K562 (cell line): ENCODE data around the gene ASB10. TPM values are rescaled to one million over a fixed set of nuclear protein-coding genes. Genes with fewer than 3 reads are reported as not detected.
A peak's percentile ranks its signal among the peaks of the same experiment; 100 is the strongest.

Experiments
- CREM ChIP-seq: IDR thresholded peaks from 2 replicates; pipeline ENCODE4 v1.6.1; 2014; ENCODE audit warnings: antibody characterized with exemption, low read depth
- ETV6 ChIP-seq, 3 experiments: fragments of 150-350 bp in 1 of 3; sonication (generic) in 1 of 3; formaldehyde crosslinking in 1 of 3; IDR thresholded peaks; 2 replicates each; pipeline versions ENCODE4 v1.6.1 to v1.8.0; 2014 to 2022; ENCODE audit warnings: borderline replicate concordance in 2 of 3, low read depth in 2 of 3, antibody characterized with exemption in 1 of 3, low read length in 1 of 3, mild to moderate bottlenecking in 1 of 3, missing genetic modification reagents in 1 of 3
- FOXA3 ChIP-seq, 2 experiments: fragments of 450-650 bp in 1 of 2; sonication (generic) in 1 of 2; formaldehyde crosslinking; IDR thresholded peaks in 1 of 2; conservative IDR thresholded peaks in 1 of 2; 2 replicates each; pipeline versions ENCODE4 v1.4.0 to v1.8.0; 2020 to 2022; ENCODE audit warnings: mild to moderate bottlenecking in 2 of 2, missing genetic modification reagents in 1 of 2
- JUN ChIP-seq, 2 experiments: sonication (generic) in 1 of 2; formaldehyde crosslinking in 1 of 2; IDR thresholded peaks; 2 replicates each; pipeline versions ENCODE4 v1.6.1 to v1.8.0; 2012 to 2022; ENCODE audit warnings: borderline replicate concordance in 2 of 2, mild to moderate bottlenecking in 2 of 2, improper control_type of control experiment in 1 of 2, low read depth in 1 of 2, low read length in 1 of 2, missing genetic modification reagents in 1 of 2
- KDM5B ChIP-seq: fragments of 200-600 bp; sonication (generic); IDR thresholded peaks from 2 replicates; pipeline ENCODE4 v1.6.1; 2012; ENCODE audit warnings: low read depth, mild to moderate bottlenecking, moderate library complexity, low read length, control low read depth, inconsistent platforms; ENCODE audit not compliant: insufficient replicate concordance
- MAFF ChIP-seq: IDR thresholded peaks from 2 replicates; pipeline ENCODE4 v1.6.1; 2012; ENCODE audit warnings: low read length, improper control_type of control experiment
- MAFK ChIP-seq: IDR thresholded peaks from 2 replicates; pipeline ENCODE4 v1.6.1; 2011; ENCODE audit warnings: low read length, improper control_type of control experiment
- MED1 ChIP-seq: sonication (generic); formaldehyde crosslinking; IDR thresholded peaks from 2 replicates; pipeline ENCODE4 v1.8.1; 2023; ENCODE audit warnings: missing genetic modification reagents, borderline replicate concordance
- MYC ChIP-seq, 2 experiments: fragments of 250-450 bp in 1 of 2; sonication (Bioruptor Pico) in 1 of 2; IDR thresholded peaks; 2 replicates each; pipeline versions ENCODE4 v1.5.1 to v1.6.1; 2012 to 2021; ENCODE audit warnings: low read depth in 2 of 2, borderline replicate concordance in 1 of 2, improper control_type of control experiment in 1 of 2, low read length in 1 of 2, mild to moderate bottlenecking in 1 of 2, moderate library complexity in 1 of 2
- NFE2L1 ChIP-seq: fragments of 450-650 bp; IDR thresholded peaks from 2 replicates; pipeline ENCODE4 v1.6.1; 2016; ENCODE audit warnings: missing genetic modification characterization, low read depth, mild to moderate bottlenecking, missing compliant biosample characterization, moderate library complexity, borderline replicate concordance
- NFIX ChIP-seq: fragments of 250-450 bp; sonication (Bioruptor Pico); IDR thresholded peaks from 2 replicates; pipeline ENCODE4 v1.4.0; 2020; ENCODE audit warnings: low read depth, mild to moderate bottlenecking, moderate library complexity
- NR1H2 ChIP-seq: sonication (generic); formaldehyde crosslinking; IDR thresholded peaks from 2 replicates; pipeline ENCODE4 v1.4.0; 2020; ENCODE audit warnings: mild to moderate bottlenecking, missing genetic modification reagents
- POLR2A ChIP-seq: fragments of 450-650 bp; conservative IDR thresholded peaks from 2 replicates; pipeline ENCODE4 v1.6.1; 2016
- POLR2G ChIP-seq: fragments of 200-400 bp; formaldehyde crosslinking; IDR thresholded peaks from 2 replicates; pipeline ENCODE4 v1.6.1; 2017; ENCODE audit warnings: low read depth, mild to moderate bottlenecking, antibody characterized with exemption, low read length, moderate library complexity
- POLR3A ChIP-seq: IDR thresholded peaks from 2 replicates; pipeline ENCODE4 v1.6.1; 2011; ENCODE audit warnings: borderline replicate concordance, mild to moderate bottlenecking, moderate library complexity; ENCODE audit not compliant: insufficient read length, insufficient read depth; ENCODE audit errors: extremely low read depth
- TBL1XR1 ChIP-seq, 2 experiments: IDR thresholded peaks; 2 replicates each; pipeline ENCODE4 v1.6.1; 2012; ENCODE audit warnings: improper control_type of control experiment in 2 of 2, low read length in 2 of 2, mild to moderate bottlenecking in 1 of 2
- TEAD2 ChIP-seq: fragments of 450-650 bp; IDR thresholded peaks from 2 replicates; pipeline ENCODE4 v1.6.1; 2016; ENCODE audit warnings: missing genetic modification characterization, control low read depth, missing compliant biosample characterization
- ZNF316 ChIP-seq: fragments of 450-650 bp; IDR thresholded peaks from 2 replicates; pipeline ENCODE4 v1.6.1; 2016
- ZNF431 ChIP-seq: sonication (generic); formaldehyde crosslinking; IDR thresholded peaks from 2 replicates; pipeline ENCODE4 v1.8.0; 2022; ENCODE audit warnings: mild to moderate bottlenecking, missing genetic modification reagents
- ZNF586 ChIP-seq: fragments of 450-650 bp; formaldehyde crosslinking; conservative IDR thresholded peaks from 2 replicates; pipeline ENCODE4 v1.4.0; 2020; ENCODE audit warnings: mild to moderate bottlenecking, moderate library complexity
- polyA plus RNA-seq, 8 experiments: library from polyadenylated mRNA; depleted of rRNA in 4 of 8; stranded (reverse) in 5 of 8; unstranded in 3 of 8; fragments of >200 nt; fragmentation: Nextera tagmentation in 2 of 8; fragmentation: Illumina TruSeq in 1 of 8; extraction: Ambion mirVana in 2 of 8; extraction: Trizol in 1 of 8; gene quantifications; 2 replicates each; pipeline versions ENCODE4 v1.2.1 to v1.2.3, GENCODE V29; 2011 to 2014; ENCODE audit warnings: inconsistent platforms in 1 of 8, missing spikeins in 1 of 8
- total RNA-seq, 7 experiments: library from RNA; depleted of rRNA in 6 of 7; stranded (reverse); fragments of >200 nt in 6 of 7; fragmentation: Illumina TruSeq in 2 of 7; extraction: Trizol in 2 of 7; gene quantifications; 2 replicates each; pipeline versions ENCODE4 v1.2.1 to v1.2.3, GENCODE V29; 2011 to 2021; ENCODE audit warnings: low replicate concordance in 1 of 7
- TF ChIP-seq, protein P1 (sequence below): sonication (generic); formaldehyde crosslinking; IDR thresholded peaks from 2 replicates; pipeline ENCODE4 v1.8.0; 2022; ENCODE audit warnings: mild to moderate bottlenecking, missing genetic modification reagents
- TF ChIP-seq, protein P2 (sequence below): fragments of 450-650 bp; formaldehyde crosslinking; IDR thresholded peaks from 2 replicates; pipeline ENCODE4 v1.4.0; 2020; ENCODE audit warnings: mild to moderate bottlenecking
- TF ChIP-seq, protein P3 (sequence below): IDR thresholded peaks from 2 replicates; pipeline ENCODE4 v1.6.1; 2011; ENCODE audit warnings: borderline replicate concordance, low read depth, mild to moderate bottlenecking, moderate library complexity, low read length; ENCODE audit not compliant: insufficient read depth, poor library complexity, severe bottlenecking

ASB10 gene
- total and polyA plus RNA-seq, 9 of the 15 experiments (the other 6 are each of a cell fraction or from before 2014, with no cell fraction given): not detected

DNA sequence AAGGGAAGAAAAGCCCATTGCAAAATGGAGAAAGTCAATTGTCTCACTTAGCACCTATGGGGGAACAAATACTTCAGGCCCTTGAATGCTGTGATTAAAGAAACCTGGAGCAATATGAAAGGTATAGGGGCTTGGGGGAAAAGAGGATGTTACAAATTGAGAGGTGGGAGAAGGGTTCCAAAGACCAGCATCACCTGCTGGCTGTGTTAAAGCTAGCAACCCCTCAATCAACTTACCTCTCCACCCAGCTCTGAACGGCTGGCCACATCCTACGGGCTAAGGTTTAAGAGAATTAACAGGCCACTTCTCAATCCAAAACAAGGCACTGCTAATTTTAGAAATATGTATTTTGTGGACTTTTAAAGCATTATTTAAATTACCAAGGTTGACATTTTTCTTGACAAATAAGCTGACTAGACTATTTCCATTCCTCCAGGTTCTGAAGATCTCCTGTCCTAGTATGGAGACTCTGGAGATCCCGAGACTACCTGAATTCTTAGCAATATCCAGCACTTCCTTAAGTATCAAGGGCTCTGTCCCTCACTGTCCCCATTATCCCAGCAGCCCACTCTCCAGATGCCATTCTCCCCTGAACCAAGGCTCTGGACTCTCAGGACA is 24.2 kb upstream of the ASB10 start (continued):
- TF ChIP-seq, protein P1, sequence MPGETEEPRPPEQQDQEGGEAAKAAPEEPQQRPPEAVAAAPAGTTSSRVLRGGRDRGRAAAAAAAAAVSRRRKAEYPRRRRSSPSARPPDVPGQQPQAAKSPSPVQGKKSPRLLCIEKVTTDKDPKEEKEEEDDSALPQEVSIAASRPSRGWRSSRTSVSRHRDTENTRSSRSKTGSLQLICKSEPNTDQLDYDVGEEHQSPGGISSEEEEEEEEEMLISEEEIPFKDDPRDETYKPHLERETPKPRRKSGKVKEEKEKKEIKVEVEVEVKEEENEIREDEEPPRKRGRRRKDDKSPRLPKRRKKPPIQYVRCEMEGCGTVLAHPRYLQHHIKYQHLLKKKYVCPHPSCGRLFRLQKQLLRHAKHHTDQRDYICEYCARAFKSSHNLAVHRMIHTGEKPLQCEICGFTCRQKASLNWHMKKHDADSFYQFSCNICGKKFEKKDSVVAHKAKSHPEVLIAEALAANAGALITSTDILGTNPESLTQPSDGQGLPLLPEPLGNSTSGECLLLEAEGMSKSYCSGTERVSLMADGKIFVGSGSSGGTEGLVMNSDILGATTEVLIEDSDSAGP (CRISPR knock-in tag): no peak
- TF ChIP-seq POLR3A: no peak
- peak; percentile 91 for TF ChIP-seq MAFK
- TF ChIP-seq MAFF: peak; percentile 94
- no peak for TF ChIP-seq ZNF586 (CRISPR knock-in tag)
- no peak for TF ChIP-seq NFIX
- peak; percentile 97 for TF ChIP-seq ZNF316
- TF ChIP-seq, protein P2, sequence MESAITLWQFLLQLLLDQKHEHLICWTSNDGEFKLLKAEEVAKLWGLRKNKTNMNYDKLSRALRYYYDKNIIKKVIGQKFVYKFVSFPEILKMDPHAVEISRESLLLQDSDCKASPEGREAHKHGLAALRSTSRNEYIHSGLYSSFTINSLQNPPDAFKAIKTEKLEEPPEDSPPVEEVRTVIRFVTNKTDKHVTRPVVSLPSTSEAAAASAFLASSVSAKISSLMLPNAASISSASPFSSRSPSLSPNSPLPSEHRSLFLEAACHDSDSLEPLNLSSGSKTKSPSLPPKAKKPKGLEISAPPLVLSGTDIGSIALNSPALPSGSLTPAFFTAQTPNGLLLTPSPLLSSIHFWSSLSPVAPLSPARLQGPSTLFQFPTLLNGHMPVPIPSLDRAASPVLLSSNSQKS: no peak
- TF ChIP-seq NR1H2: no peak
- no peak for TF ChIP-seq FOXA3 (CRISPR knock-in tag; conservative IDR thresholded peaks at IDR 0.05 in 1 of 2, IDR thresholded peaks at IDR 0.05 in 1 of 2)
- TF ChIP-seq MYC (IDR thresholded peaks at IDR 0.05; ENCODE audit: low read depth, low read length): no peak
- TF ChIP-seq MYC (CRISPR knock-in tag; IDR thresholded peaks at IDR 0.05; ENCODE audit: borderline replicate concordance, low read depth): no peak
- no peak for TF ChIP-seq ZNF431 (CRISPR knock-in tag)
- TF ChIP-seq POLR2A: peak; percentile 39; the same call in 1 of the 2 replicates
- TF ChIP-seq, protein P3, sequence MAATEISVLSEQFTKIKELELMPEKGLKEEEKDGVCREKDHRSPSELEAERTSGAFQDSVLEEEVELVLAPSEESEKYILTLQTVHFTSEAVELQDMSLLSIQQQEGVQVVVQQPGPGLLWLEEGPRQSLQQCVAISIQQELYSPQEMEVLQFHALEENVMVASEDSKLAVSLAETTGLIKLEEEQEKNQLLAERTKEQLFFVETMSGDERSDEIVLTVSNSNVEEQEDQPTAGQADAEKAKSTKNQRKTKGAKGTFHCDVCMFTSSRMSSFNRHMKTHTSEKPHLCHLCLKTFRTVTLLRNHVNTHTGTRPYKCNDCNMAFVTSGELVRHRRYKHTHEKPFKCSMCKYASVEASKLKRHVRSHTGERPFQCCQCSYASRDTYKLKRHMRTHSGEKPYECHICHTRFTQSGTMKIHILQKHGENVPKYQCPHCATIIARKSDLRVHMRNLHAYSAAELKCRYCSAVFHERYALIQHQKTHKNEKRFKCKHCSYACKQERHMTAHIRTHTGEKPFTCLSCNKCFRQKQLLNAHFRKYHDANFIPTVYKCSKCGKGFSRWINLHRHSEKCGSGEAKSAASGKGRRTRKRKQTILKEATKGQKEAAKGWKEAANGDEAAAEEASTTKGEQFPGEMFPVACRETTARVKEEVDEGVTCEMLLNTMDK: no peak
- no peak for TF ChIP-seq CREM
- 0 out of 2 replicates have a peak, but pooled peaks have one; percentile 17 for TF ChIP-seq POLR2G
- no peak for TF ChIP-seq KDM5B
- no peak for TF ChIP-seq TBL1XR1 (IDR thresholded peaks at IDR 0.05; ENCODE audit: low read length in 2 of 2)
- no peak for TF ChIP-seq NFE2L1 (tag)
- no peak for TF ChIP-seq MED1
- TF ChIP-seq ETV6 (IDR thresholded peaks at IDR 0.05; ENCODE audit: borderline replicate concordance in 1 of 2, low read depth in 2 of 2, low read length in 1 of 2): no peak
- TF ChIP-seq ETV6 (CRISPR knock-in tag; IDR thresholded peaks at IDR 0.05; ENCODE audit: borderline replicate concordance): no peak
- TF ChIP-seq TEAD2 (tag): no peak
- no peak for TF ChIP-seq JUN (IDR thresholded peaks at IDR 0.05; ENCODE audit: borderline replicate concordance, low read depth, low read length)
- TF ChIP-seq JUN (CRISPR knock-in tag; IDR thresholded peaks at IDR 0.05; ENCODE audit: borderline replicate concordance): no peak
